Activated CD8-positive, alpha-beta memory T cell treated with anti-CD3 and anti-CD28 coated beads for 24 hours (primary cell): ENCODE data around the gene HMCN2.

Experiments used
- DNase-seq: peaks from one replicate; pipeline ENCODE4 v3.0.0-alpha.2; 2020

HMCN2 gene, protein sequence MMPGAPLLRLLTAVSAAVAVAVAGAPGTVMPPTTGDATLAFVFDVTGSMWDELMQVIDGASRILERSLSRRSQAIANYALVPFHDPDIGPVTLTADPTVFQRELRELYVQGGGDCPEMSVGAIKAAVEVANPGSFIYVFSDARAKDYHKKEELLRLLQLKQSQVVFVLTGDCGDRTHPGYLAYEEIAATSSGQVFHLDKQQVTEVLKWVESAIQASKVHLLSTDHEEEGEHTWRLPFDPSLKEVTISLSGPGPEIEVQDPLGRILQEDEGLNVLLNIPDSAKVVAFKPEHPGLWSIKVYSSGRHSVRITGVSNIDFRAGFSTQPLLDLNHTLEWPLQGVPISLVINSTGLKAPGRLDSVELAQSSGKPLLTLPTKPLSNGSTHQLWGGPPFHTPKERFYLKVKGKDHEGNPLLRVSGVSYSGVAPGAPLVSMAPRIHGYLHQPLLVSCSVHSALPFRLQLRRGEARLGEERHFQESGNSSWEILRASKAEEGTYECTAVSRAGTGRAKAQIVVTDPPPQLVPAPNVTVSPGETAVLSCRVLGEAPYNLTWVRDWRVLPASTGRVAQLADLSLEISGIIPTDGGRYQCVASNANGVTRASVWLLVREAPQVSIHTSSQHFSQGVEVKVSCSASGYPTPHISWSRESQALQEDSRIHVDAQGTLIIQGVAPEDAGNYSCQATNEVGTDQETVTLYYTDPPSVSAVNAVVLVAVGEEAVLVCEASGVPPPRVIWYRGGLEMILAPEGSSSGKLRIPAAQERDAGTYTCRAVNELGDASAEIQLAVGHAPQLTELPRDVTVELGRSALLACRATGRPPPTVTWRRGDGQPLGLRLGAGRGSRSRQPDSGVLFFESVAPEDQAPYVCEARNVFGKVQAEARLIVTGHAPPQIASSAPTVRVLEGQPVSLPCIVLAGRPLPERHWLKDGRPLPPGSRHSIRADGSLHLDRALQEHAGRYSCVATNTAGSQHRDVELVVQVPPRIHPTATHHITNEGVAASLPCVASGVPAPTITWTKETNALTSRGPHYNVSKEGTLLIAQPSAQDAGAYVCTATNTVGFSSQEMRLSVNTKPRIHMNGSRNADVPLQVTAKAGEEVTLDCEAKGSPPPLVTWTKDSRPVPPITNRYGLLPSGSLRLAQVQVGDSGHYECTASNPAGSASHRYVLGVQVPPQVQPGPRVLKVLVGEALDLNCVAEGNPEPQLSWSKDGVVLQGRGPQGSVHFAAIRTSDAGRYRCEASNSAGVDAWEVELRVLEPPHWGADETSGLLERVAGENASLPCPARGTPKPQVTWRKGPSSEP (N-terminal part only)

DNA sequence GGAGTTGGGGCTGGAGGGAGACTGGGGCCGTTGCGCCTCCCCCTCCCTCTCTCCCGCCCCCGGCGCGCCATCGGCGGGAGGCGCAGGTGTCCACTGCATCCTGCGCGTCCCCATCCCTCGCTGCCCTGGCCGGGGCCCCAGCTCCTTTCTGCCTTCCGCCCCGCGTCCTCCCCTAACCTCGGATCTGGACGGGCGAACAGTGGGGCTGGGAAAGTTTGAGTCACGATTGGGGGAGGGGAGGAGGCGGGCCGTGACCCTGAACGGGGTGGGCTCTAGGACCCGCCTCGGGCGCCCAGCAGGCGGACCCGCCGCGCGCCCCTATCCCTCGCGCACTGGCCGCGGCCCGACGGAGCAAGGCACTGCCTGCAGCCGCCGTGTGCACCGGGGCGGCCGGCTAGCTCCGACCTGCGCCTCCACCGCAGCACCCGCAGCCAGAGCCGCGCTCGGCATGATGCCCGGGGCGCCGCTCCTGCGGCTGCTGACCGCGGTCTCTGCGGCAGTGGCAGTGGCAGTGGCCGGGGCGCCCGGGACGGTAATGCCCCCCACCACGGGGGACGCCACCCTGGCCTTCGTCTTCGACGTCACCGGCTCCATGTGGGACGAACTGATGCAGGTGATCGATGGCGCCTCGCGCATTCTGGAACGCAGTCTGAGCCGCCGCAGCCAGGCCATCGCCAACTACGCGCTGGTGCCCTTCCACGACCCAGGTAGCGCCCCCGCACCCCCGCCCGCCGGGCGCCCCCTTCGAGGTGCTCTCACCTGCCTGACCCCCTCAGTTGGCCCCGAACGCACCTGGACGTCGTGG is at the start of gene HMCN2:
Gene HMCN2, plus strand, starts transcription at position 330 of the 805 bp plus-strand sequence. Its CDS starts 119 bp downstream, at position 449.
- no peak for DNase-seq

DNA sequence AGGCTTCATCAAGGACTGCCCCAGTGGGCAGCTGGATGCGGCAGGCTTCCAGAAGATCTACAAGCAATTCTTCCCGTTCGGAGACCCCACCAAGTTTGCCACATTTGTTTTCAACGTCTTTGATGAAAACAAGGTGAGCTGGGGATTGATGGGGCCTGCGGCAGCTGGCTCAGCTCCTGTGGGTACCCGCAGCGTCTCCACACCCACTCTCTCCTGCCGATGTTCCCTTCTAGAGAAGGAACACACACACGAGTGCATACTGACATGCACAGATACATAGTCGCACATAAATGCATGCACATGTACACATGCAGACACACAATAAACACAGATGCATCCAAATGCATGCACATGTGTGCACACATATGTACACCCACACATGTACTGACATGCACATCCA is 47.7 kb upstream of the HMCN2 start:
- no peak for DNase-seq

DNA sequence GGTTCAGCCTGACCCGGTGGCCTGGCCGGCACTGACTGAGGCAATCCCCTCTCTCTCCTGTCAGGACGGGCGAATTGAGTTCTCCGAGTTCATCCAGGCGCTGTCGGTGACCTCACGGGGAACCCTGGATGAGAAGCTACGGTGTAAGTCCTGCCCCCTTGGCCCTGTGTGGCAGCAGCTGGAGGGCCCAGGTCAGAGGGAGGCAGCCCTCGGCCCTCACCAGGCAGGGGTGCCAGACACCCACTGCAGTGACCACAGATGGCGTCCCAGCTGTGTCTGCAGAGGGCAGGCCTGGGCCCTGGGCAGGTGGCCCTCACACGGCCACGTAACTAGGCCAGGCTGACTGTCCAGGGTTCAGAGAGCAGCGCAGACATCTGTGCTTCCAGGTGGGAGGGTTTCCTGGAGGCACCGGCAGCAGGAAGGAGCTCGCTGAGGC is 45.9 kb upstream of the HMCN2 start:
- no peak for DNase-seq

DNA sequence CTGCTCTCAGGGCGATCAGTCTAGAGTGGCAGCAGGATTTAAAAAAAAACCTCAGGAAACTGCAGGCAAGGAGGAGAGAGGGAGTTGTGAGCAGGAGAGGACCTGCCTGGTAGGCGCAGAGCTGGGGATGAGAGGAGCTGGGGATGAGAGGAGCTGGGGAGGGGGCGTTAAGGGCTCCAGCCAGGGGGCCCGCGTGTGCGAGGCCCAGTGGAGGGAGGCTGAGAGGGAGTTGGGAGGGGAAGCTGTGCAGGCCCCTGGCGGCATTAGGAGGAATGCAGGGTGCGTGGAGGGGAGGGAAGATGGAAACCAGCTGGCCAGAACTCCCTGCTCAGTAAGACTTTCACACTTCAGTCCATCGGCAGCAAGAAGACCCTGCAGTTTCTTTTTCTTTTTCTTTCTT is 45.2 kb upstream of the HMCN2 start:
- no peak for DNase-seq

DNA sequence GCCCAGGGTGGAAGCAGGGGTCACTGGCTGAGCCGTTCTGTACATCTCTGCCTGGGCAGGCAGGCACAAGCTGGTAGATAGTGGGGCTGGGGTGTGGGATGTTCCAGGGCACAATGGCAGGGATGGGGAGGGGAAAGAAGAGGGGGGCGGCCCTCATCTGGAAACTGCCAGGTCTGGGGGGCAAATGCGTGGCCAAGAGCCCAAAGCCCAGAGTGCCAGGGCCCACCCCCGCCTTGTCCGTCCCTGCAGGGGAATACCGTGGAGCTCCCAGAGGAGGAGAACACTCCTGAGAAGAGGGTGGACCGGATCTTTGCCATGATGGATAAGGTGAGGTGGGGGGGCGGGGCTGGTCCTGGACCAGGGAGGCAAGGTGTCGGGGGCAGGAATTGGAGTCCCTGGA is 42.7 kb upstream of the HMCN2 start:
- DNase-seq = no peak

DNA sequence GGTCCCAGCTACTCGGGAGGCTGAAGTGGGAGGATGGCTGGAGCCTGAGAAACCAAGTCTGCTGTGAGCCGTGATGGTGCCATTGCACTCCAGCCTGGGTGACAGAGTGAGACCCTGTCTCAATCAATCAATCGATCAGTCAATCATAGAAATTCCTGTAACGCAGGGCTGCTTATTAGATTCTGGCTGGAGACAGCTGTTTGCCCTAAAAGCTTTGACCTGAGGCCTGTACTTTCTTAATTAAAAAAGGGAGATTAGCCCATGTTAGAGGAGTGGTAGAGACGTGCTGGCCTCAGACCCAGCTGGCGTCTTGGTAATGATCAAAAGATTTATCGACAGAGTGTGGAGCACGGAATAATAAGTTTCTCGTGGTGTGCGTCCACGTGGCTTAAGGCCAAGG is 40.5 kb upstream of the HMCN2 start:
- no peak for DNase-seq

DNA sequence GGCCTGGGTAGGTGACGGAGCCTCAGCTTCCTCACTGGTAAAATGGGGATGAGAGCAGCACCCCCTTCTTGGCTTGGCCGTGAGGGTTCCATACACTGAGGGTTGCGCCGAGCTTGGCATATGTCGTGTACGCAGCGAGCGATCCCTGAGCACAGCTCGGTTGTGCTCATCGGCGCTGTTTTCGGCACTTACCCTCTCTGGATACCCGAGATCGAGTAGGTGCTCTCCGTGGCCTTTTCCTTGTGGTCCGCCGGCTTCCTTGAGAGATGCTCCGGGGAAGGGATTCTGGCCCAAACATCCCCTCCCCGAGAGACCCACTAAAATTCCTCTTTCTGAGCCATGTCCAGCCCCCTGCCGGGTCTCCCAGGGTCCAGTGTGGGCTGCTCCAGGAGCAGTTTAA is 40.0 kb upstream of the HMCN2 start:
- no peak for DNase-seq

DNA sequence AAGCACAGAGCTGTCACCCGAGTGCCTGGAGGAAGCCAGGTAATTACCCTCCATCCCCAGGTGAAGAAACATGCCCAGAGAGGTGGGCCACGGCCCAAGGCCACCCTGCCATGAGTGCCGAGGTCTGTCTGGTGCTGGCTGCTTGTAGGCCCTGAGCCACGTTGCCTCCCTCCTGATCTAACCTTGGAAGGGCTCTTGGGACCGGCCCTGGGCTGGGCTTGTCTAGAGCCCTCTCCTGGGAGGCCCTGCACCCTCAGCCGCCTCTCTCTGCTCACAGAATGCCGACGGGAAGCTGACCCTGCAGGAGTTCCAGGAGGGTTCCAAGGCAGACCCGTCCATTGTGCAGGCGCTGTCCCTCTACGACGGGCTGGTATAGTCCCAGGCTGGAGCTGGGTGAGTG is 39.4 kb upstream of the HMCN2 start:
- DNase-seq = no peak

DNA sequence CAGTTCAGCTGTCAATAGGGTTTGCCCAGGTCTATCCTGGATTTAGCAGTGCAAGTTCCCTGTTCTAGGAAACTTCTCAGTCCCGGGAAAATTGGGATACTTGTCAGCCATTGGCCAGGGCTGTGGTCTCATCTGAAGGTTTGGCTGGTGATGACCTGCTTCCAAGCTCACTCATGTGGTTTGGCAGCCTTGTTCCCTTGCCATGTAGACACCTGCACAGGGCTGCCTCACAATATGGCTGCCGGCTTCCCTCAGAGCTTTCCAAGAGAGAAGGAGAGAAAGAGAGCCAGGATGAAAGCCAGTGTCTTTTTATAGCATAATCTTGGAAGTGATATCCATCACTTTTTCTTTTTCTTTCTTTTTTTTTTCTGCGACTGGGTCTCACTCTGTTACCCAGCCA is 37.7 kb upstream of the HMCN2 start:
- DNase-seq = no peak

DNA sequence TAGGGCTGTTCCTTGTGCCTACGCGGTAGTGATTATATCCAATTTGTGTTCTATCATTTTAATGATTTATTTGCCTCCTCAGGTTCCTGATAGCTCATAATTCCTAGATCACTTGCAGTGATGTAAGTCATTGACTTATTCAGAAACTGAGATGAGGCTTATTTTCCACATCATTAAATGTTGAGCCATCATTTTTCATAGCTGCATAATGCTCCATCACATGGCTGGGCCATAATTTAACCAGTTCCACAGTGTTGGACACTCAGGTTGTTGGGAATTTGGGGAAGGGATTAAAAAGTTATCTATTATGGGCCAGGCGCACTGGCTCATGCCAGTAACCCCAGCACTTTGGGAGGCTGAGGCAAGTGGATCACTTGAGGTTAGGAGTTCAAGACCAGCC is 35.8 kb upstream of the HMCN2 start:
- no peak for DNase-seq

DNA sequence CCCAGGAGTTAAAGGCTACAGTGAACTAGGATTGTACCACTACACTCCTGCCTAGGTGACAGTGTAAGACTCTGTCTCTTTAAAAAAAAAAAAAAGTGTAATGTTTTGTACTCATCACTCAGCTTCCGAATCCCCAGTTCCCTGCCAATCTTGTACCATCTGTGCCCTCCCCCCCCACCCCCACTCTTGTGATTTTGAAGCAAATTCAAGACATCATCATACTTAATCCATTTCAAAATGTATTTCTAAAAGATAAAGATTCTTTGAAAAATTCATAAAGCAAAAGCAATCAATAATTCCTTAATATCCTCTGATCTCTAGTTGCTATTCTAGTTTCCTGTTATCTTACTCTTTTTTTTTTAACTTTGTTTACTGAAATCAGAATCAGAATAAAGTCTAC is 34.9 kb upstream of the HMCN2 start:
- DNase-seq = no peak

DNA sequence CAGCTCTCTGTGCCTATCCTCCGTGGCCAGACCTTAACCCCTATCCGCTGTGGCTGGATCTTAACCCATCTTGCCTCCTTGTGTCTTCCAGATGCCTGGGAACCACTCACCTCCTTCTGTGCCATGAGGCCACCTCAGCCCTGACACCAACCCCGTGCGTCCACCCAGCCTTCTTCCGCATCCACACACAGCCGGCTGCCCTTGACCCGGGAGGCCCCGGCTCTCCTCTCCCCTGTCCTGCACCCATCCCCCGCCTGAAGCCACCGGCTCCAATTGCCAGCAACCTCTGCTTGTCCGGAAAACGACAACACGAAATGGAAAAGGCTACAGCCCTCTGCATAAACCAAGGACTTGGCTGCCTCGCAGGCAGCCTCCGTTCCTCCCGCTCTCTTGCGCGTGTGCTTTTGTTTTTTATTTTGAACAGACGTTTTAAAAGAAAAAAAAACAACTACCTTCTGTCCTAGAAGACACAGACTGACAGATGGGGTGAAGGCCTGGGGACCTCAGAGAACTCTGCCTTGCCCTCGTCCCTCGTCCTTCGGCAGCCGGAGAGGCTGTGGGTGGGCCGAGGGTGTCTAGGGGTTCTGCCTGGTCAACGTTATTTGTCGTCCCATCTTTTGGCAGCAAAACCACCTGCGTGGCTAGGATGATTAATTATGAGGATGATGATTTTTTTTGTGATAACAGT is 32.5 kb upstream of the HMCN2 start:
- DNase-seq = no peak

DNA sequence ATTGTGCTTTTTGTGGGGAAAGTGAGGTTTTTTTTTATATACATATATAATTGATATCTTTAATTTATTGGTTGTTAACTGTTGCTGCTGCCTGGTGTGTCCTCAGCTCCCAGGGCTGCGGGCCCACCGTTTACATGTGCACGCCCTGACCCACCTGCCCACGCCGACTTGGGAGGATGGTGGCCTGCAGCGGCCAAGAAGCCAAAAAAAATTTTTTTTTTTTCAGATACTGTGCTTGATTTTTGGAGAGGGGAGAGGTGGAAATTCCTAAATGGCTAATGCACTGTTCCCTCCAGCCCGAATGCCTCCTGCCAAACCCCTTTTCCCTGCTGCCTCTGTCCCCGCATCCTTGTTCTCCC is 32.0 kb upstream of the HMCN2 start:
- DNase-seq = no peak

DNA sequence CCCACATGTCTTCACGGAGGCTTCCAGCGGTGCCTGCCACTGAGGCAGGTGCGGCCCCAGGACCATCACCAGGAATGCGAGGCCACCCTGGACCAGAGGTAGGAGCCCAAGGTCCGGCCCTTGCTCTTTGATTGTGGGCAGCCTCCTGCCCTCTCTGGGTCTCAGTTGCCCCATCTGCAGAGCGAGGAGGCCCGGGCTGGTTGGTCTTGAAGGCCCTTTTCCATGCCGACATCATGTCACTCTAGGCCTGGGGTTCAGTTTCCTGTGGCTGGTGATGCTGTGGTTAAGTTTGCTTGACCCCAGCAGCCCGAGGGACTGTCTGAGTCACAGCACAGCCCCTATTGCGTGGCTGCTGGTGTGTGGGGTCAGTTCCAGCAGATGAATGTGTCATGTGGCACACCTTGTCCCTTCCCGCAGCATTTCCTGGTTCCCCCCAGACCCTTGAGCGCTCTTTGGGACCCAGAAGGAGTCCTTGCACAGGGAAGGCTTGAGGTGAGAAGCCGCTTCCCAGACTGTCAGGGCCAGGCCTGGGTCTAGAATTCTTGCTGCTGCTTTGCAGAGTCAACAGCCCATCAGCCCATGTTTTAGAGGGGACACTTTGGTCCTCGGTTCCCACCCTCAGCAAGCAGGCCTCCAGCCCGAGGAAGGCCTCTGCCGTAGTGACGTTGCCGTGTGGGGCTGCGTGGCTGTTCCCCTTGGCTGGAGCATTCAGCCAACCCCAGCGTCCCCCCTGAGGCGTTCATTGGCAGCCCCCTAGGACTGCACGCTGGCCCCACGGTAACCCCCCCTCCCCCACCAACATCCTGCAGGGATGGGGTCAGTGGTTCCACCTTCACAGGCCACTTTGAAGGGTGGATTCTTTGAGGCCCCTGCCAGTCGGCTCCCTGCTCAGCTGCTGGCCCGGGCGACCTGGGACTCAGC is 31.0 kb upstream of the HMCN2 start:
- no peak for DNase-seq

DNA sequence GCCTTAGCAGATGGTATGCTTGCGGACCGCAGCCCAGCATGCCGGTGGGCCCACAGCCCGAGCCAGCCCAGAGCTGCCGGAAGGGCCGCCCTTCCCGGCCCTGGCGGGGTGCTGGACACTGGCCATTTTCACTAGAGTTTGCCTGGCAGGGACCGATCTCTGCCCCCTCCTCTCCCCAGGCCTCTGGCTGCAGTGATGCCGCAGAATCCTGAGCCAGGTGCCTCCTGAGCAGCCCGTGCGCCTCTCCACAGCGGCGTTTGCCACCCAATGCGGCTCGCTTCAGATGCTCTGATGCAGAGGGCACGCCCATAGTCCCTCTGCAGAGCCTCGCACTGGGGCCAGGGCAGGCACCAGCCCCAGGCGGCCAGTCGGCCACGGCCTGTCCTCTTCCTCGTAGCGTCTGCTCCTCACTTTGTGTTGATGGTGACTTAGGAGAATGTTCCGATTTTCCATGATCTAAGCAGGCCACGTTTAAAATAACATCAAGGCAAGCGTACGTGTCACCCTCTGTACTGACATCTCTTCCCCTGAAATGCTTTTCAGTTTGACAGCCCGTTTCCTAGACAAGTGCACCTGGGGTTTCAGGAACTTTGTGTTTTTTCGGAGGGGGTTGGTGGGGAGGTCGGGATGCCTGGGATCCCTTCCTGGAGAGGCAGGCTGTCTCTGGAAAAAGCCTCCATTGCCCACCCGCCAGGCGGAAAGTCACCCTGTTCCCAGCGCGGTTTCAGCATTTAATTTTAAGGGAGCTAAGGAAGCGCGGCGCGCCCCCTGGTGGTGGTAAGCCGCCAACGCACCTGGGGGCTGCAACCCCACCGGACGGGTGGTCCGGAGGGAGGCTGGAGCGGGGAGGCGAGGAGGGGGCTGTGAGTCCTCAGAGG is 29.8 kb upstream of the HMCN2 start:
- peak; percentile 92 for DNase-seq

DNA sequence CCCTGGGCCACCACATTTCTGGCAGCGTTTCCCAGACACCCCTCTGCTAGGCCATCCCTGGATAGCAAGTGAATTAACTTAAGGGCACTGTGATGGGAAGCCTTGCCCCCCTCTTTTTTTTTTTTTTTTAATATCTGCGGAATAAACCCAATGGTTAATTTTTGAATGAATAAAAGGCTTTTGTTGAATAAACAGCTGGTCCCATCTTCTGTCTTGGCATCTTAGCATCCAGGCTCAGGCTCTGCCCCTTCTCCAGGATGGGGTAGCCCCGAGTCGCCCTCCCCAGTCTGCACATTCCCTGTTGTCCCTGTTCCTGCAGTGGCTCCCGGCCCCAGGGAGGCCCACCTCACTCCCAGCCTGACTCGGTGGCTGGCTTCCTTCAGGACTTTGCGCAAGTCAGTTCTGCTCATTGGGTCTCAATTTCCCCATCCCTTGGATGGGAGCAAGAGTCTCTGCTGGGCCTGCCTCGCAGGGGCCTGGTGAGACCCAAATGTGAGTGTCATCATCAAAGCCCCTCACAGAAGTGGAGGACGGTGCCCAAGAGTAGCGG is 29.0 kb upstream of the HMCN2 start:
- no peak for DNase-seq

DNA sequence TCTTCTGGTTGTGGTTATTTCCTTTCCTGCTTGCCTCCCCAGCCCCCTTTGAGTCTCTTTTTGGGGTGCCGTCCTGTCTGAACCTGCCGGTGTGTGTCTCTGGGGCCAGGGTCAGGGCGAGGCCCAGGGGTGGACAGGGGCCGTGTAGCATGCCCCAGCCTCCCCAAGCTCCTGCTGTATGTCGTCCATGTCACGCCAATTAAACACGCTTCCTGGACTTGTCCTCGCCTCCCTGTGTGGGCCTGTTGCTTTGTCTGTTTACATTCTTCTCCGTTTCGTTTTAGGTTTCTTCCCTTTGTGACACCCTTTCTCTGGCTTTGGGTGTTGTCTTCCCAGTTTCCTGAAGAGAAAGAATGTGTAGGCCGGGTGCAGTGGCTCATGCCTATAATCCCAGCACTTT is 28.5 kb upstream of the HMCN2 start:
- DNase-seq = no peak

DNA sequence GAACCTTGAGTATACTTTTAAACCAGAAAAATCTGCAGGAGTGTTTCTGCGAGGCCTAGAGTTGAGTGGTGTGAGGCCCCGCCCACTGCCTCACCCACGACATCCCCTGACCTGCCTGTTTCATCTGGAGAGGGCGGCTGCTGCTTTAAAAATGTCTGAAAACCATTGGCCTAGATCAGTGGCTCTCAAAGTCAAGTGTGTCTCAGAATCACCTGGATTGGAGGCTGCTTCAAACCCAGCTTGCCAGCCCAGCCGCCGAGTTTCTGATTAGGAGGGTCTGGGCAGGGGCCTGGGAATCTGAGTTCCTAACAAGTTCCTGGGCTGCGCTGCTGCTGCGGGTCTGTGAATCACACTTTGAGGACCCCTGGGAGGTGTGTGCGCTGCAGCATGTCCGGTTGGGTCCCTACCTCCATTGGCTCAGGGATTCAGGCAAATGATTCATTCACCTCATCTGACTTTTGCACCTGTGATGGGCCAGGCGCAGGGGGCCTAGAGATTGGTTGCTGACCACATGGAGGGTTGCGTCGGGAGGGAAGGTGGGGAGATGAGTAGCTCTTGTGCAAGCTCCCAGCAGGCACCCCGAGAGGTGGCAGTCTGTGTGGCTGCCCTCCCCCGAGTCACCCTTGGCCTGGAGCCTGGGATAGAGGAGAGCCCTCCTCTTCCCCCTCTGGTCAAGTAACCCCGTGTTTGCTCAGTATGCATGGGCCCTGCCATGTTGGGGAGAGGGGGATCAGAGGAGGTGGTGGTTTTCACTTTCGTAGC is 27.6 kb upstream of the HMCN2 start:
- no peak for DNase-seq

DNA sequence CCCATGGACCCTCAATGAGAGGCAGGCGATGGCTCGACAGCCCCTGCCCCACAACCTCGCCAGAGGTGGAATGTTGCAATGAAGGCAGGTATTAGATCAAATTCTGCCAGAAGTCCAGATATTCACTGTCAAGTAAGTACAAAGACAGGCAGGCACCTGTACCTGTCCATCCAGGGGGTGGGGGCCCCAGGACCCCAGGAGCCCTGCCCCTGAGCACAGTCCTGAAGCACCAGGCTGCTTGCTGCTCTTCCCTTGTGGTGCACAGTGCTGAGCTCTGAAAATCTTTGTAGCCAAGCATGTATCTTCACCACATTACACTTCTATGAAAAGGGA is 26.2 kb upstream of the HMCN2 start:
- DNase-seq = no peak
